ENCODE data around the gene NRG3. TPM values are rescaled to one million over a fixed set of nuclear protein-coding genes. Genes with fewer than 3 reads are reported as not detected.

NRG3 gene
- total RNA-seq, 1 donor from 2014 or later = not detected

GRCh38 chr10:83017076-83017867 is 1142.3 kb downstream of the NRG3 start:
- Mint-ChIP-seq H3K4me3 (no peak overlapping the region), H3K36me3 (ENCODE audit: low read depth) (no peaks in the 10 kb centered on the region), H3K4me1 (ENCODE audit: low read depth) (no peaks in the 10 kb centered on the region), H3K9me3 (peaks cover 5% of the 10 kb centered on the region), H3K27ac (no peak overlapping the region), H3K27me3 (ENCODE audit: insufficient read depth) (no peaks in the 10 kb centered on the region)
- intact Hi-C loops (cut with micrococcal nuclease) = no loop called here
- DNase-seq (ENCODE audit: low spot score) = no peak

GRCh38 chr10:83023662-83024061 is 1148.7 kb downstream of the NRG3 start:
- Mint-ChIP-seq H3K4me1 (ENCODE audit: low read depth) (no peaks in the 10 kb centered on the region), H3K36me3 (ENCODE audit: low read depth) (no peaks in the 10 kb centered on the region), H3K4me3 (no peak overlapping the region), H3K9me3 (peaks cover 17% of the 10 kb centered on the region), H3K27ac (no peak overlapping the region), H3K27me3 (ENCODE audit: insufficient read depth) (no peaks in the 10 kb centered on the region)
- intact Hi-C loops (cut with micrococcal nuclease) = no loop called here
- no peak for DNase-seq (ENCODE audit: low spot score)

All from activated T-helper 1 cell treated with anti-CD3 and anti-CD28 coated beads, Interleukin-12 subunit alpha, Interleukin-12 subunit beta, Interleukin-2, Interleukin-4 antibody, amounts not matched to agents 30 ng/mL and 10 ng/mL and 1 ng/mL, durations not matched to agents 14 hours and 24 hours and 36 hours (primary cell).